GM18870 (cell line): ENCODE results near the gene ADAMTS19.

ENCODE experiments used
- ATAC-seq: cut with Tn5 transposase; IDR thresholded peaks from one replicate; pipeline ENCODE4 v1.9.1; 2021; ENCODE audit warnings: moderate library complexity; ENCODE audit not compliant: unreplicated experiment

Gene ADAMTS19

DNA sequence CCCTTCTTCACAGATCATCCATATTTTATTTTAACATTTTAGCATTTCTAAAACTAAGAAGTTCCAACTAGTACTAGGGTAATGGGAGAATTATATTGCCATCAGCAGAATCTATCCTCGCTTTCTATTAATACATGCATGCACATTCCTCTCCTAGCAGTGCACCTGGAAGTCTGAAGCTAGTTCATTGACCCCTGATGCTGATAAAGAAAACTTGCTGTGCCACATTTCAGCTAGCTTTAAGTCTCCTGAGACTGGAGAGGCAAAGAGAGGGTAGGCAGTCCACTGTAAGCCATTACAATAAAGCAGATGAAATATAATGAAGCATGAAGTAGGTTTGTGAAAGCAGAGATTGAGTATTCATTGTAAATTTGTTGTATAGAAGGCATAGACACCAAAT is 303.6 kb downstream of the ADAMTS19 start:
- ATAC-seq = no peak

DNA sequence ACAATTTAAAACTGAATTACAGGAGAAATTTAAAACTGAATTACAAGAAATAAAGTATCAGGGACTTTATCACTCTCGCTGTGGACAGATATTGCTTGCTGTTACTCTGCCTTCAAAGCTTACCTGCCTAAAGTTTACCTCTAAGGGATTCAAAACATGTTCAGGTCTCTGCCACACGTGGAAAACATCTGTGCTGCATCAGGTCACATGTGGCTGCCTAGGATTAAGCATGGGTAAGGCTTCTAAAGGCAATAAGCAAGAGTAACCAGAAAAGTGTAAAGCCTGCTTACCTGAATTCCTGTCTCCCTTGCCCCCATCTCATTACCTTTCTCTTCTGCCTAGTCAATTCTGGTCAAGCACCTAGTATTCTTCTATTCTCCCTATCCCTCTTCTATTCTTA is 306.7 kb downstream of the ADAMTS19 start:
- no peak for ATAC-seq

DNA sequence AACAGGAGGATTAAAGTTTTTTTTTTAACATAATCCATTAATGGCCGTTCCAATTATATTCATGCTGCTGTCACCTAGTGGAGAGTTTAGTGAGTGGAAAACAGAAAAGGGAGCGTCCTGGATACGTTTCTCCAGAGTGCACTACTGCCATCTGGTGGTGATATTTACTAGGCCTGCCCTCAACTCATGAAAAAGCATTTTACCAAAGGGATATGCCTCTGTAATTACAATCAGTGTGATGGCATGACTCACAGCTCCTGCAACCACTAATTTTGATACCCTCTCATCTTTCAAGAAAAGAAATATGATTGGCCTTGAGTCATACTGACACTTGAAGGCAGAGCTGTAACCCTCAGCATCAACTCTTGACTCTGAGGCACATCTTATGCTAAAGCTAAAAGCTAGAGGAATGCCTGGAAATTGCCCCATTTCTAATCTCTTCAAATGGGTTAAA is 307.9 kb downstream of the ADAMTS19 start:
- ATAC-seq = peak; percentile 95

DNA sequence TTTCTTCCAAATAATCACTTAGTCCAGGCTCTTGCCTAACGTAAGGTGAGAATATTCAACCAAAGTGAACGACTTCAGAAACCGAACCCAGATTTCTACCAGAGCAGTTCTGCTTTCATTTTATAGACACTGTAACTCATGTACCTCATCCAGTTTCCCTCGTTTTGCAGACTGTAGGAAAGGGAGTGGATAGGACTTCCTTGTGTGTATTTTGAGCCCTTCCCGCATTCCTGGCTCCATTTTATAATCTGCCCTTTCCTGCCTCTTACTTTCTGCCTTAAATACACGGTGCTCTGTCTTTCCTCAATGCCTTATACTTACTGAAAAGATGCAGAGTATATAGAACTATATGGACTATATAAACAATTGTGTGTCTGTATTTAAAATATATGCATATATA is 308.6 kb downstream of the ADAMTS19 start:
- no peak for ATAC-seq

DNA sequence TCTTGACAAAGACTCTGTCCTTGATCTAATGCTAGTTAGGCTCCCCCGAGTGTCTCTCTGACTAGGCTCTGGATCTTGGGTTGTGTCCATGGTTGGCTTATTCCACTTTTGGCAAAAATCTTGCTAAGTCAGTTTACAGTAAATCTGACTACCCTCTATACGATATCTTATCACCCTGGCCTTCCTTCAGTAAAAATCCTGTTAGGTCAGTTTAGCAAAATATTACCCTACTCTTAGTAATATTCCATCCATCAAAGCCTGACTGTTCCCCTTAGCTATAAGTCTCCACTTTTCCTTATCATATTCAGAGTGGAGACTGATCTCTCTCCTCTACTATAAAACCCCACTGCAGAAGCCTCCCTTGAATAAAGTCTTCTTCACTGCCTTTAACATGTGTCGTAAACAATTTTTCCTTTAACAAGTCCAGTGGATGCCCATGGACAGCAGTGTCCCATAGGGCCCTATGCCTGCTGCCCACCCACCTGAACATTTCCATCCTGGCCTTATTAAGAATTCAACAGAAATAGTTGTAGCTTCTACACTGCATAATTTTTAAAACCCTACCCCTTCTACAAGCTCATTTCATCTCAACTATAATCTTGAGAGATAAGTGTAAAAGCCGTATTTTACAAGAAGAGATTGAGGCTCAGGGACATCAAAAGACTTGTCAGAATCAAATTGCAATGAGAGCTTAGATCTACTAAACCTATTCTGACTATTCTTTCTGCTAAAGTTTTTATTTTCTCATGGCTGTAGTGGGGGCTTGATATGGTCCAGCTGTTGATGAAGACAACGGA is 310.1 kb downstream of the ADAMTS19 start:
- ATAC-seq = no peak

DNA sequence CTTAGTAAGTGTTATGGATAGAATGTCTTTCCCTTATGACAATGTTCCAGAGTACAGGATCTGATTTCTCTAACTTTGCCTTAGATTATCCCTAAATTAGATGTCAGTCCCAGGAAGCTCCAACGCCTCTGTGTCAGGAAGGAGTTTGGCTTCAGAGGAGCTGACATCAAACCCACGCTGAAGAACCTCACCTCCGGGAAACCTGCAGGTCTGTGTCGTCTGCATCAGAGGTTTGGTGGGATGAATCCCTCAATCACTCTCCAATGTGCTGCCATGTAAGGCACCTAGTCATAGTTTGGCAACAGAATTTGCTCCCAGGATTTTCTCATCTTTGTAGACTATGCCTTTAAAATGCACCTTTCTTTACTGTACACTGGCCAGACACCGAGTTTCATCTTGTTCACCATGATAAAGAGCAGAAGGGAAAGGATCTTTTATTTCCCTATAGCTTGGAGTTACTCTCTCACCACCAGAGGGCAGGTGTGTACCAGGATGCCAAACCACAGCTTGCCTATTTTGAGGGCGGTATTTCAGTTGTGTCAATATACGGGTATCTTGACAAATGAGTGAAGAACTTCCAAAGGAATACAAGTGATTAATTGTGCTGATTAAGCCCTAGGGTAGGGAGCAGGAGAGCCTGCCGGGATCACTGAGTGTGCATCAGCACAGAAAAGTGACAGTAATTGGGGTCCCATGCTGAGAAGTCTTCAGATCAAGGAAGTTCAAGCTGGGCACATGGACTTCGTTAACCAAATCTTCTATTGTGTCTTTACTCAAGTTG is 311.1 kb downstream of the ADAMTS19 start:
- ATAC-seq = peak; percentile 63

DNA sequence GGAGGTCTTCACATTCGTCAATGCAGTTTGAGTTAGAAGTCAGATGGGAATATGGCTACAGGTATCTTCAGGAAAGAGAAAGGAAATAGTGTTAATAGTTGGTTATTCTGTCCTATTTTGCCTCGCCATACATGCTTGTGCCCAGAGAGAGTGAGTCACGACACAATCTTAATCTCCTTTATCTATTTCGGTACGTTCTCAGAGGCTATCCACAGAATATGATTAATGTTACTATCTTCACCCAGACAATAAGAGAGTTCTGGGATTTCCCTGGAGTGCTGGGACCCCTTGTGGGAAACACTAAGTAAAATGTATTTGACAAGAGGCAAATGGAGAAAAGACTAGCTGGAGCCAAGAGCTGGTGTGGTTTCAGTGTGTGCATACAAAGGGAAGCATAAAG is 313.3 kb downstream of the ADAMTS19 start:
- no peak for ATAC-seq

DNA sequence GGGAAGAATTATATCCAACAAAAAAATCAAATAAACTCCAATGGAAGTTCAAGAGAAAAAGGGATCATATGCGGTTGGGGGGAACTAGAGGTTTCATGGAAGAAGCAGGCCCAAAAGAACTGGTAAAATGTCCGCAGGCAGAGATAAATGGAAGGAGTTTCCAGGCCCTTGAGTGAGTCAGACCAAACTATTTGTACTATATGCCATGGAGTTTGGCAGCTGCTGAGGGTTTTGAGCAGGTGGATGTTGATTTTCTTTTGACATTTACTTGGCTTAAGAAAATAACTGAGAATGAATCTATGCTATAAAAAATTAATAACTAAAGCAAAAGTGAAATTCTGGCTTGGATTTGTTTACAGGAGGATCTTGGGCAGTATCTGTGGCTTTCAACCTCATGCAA is 321.5 kb downstream of the ADAMTS19 start:
- ATAC-seq = no peak
